ENCODE measurements around the gene SMOC1.
A peak's percentile ranks its signal among the peaks of the same experiment; 100 is the strongest.

SMOC1 gene

DNA sequence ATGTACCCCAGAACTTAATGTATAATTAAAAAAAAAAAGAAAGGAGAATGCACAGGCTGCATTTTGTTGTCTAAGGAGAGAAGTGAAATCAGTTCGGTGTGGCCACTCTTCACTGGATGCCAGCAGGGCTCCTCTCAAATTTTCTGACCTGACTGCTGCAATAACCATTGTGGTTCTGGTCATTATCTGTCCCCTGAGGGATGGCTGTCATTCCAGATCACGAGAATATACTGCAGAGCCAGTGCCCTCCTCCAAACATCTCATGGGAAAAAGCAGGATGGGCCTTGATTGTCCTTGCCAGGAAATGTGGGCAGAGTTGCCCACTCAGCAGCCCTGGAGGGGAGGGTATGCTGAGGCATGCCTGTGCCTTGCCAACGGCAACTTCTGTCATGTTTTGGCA, 170.4 kb downstream of the SMOC1 start:
- Histone ChIP-seq H3K4me1 (ENCODE audit: insufficient read depth, low read length) (no peaks in the 10 kb centered on the region), H3K79me2 (ENCODE audit: insufficient read depth, low read length) (no peaks in the 10 kb centered on the region), H3K9me3 (ENCODE audit: insufficient read depth, low read length, severe bottlenecking) (no peaks in the 10 kb centered on the region), H3K4me3 (ENCODE audit: low read depth in 1 of 2, low read length in 2 of 2) (no peak overlapping the region), H3K9ac (ENCODE audit: low read depth, low read length) (no peak overlapping the region), H3K36me3 (ENCODE audit: insufficient read depth, low read length) (no peaks in the 10 kb centered on the region), H4K20me1 (ENCODE audit: insufficient read depth, low read length) (no peaks in the 10 kb centered on the region; the same call in 1 of the 2 replicates), H3K27me3 (ENCODE audit: insufficient read depth, low read length, poor library complexity) (no peaks in the 10 kb centered on the region), H3K4me2 (ENCODE audit: insufficient read depth, low read length) (no peak overlapping the region), H3K27ac (ENCODE audit: low read length) (no peak overlapping the region), H2AFZ (ENCODE audit: low read depth, low read length) (no peak overlapping the region)
- DNase-seq (no peak), ATAC-seq (ENCODE audit: insufficient read depth, low read depth) (no peak)
- TF ChIP-seq CTCF (IDR thresholded peaks at IDR 0.05; ENCODE audit: borderline replicate concordance, extremely low read depth, low read length, poor library complexity, severe bottlenecking), result no peak
- TF ChIP-seq EZH2 (IDR thresholded peaks at IDR 0.05; ENCODE audit: borderline replicate concordance, low read depth, low read length, severe bottlenecking), result no peak

DNA sequence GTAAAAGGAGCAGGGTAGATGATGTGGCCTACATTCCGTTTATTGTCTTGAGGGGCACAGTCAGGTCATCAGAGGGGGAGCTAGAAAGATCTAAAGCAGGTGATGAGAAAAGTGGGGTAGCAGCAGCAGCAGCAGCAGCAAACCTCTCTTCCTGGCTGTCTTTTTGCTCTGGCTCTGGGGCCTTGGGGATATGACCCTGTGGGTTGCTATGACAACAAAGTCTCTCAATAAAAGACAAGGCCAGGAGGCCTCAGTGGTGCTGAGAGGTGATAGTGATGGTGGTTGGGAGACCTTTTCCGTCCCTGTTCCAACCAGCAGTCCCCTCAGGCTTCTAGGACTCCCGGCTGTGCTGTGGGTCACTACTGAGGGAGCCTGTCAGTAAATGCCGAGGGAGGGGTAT, 170.9 kb downstream of the SMOC1 start:
- no peak overlapping the region for H2AFZ ChIP-seq (ENCODE audit: low read depth, low read length)
- DNase-seq (no peak), ATAC-seq (ENCODE audit: insufficient read depth, low read depth) (no peak)
- TF ChIP-seq EZH2 (IDR thresholded peaks at IDR 0.05; ENCODE audit: borderline replicate concordance, low read depth, low read length, severe bottlenecking), result no peak
- TF ChIP-seq CTCF (IDR thresholded peaks at IDR 0.05; ENCODE audit: borderline replicate concordance, extremely low read depth, low read length, poor library complexity, severe bottlenecking), result no peak
- H3K4me2 ChIP-seq (ENCODE audit: insufficient read depth, low read length), result no peak overlapping the region
- no peak overlapping the region for H3K4me3 ChIP-seq (ENCODE audit: low read depth in 1 of 2, low read length in 2 of 2)
- H3K27ac ChIP-seq (ENCODE audit: low read length), result no peak overlapping the region
- H4K20me1 ChIP-seq (ENCODE audit: insufficient read depth, low read length), result no peaks in the 10 kb centered on the region; the same call in 1 of the 2 replicates
- H3K27me3 ChIP-seq (ENCODE audit: insufficient read depth, low read length, poor library complexity), result no peaks in the 10 kb centered on the region
- no peaks in the 10 kb centered on the region for H3K9me3 ChIP-seq (ENCODE audit: insufficient read depth, low read length, severe bottlenecking)
- no peaks in the 10 kb centered on the region for H3K79me2 ChIP-seq (ENCODE audit: insufficient read depth, low read length)
- H3K36me3 ChIP-seq (ENCODE audit: insufficient read depth, low read length), result no peaks in the 10 kb centered on the region
- H3K4me1 ChIP-seq (ENCODE audit: insufficient read depth, low read length), result no peaks in the 10 kb centered on the region
- no peak overlapping the region for H3K9ac ChIP-seq (ENCODE audit: low read depth, low read length)

DNA sequence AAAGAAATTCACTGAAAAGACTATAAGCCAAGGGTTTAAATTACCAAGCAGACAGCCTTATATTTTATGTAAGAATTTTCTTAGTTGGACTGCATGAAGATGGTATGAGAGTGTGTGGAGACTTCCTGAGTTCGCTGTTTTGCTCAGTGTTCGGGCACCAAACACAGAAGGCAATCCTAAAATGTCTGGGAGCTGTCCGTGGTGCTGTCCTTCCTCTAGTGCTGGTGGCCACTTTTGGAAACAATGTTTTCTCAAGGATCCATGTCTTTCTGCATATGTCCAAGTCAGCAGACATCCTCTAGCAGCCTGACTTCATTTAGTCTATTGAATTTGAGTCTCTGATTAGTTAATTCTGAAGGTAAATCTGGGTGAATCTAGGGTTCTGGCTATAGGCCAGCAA, 173.8 kb downstream of the SMOC1 start:
- Histone ChIP-seq H2AFZ (ENCODE audit: low read depth, low read length) (no peak overlapping the region), H3K79me2 (ENCODE audit: insufficient read depth, low read length) (no peaks in the 10 kb centered on the region), H3K4me1 (ENCODE audit: insufficient read depth, low read length) (no peaks in the 10 kb centered on the region), H3K9me3 (ENCODE audit: insufficient read depth, low read length, severe bottlenecking) (no peaks in the 10 kb centered on the region), H3K27me3 (ENCODE audit: insufficient read depth, low read length, poor library complexity) (no peaks in the 10 kb centered on the region), H3K4me2 (ENCODE audit: insufficient read depth, low read length) (no peak overlapping the region), H3K9ac (ENCODE audit: low read depth, low read length) (no peak overlapping the region), H3K36me3 (ENCODE audit: insufficient read depth, low read length) (no peaks in the 10 kb centered on the region), H4K20me1 (ENCODE audit: insufficient read depth, low read length) (no peaks in the 10 kb centered on the region), H3K27ac (ENCODE audit: low read length) (no peak overlapping the region), H3K4me3 (ENCODE audit: low read depth in 1 of 2, low read length in 2 of 2) (no peak overlapping the region)
- DNase-seq (peak; percentile 56), ATAC-seq (ENCODE audit: insufficient read depth, low read depth) (no peak; the same call in 2 of the 3 replicates)
- no peak for TF ChIP-seq EZH2 (IDR thresholded peaks at IDR 0.05; ENCODE audit: borderline replicate concordance, low read depth, low read length, severe bottlenecking)
- no peak for TF ChIP-seq CTCF (IDR thresholded peaks at IDR 0.05; ENCODE audit: borderline replicate concordance, extremely low read depth, low read length, poor library complexity, severe bottlenecking)
